NCI-H226 (cell line): ENCODE measurements around the gene PLA2G3.
"Not testable (repeated sequence)": the region's sequence is repeated elsewhere in the genome, so short reads cannot be mapped to it uniquely, and the experiment has no call there.

Source experiments
- DNase-seq: peaks from one replicate; pipeline ENCODE4 v3.0.0-alpha.2; 2015

Gene PLA2G3

GRCh38 chr22:31121403-31121802, 18.9 kb downstream of the PLA2G3 start:
- no peak for DNase-seq

GRCh38 chr22:31120642-31121041, 19.7 kb downstream of the PLA2G3 start:
- no peak for DNase-seq

GRCh38 chr22:31120230-31120629, 20.1 kb downstream of the PLA2G3 start:
- DNase-seq, result no peak

- DNase-seq, result no peak
Measured at GRCh38 chr22:31119026-31119717, 21.1 kb downstream of the PLA2G3 start.

GRCh38 chr22:31118046-31118820, 22.1 kb downstream of the PLA2G3 start:
- no peak for DNase-seq

GRCh38 chr22:31112547-31113091, 27.7 kb downstream of the PLA2G3 start:
- DNase-seq, result not testable (repeated sequence)

- DNase-seq, result no peak
Measured at GRCh38 chr22:31107894-31108218, 32.5 kb downstream of the PLA2G3 start.

- peak; percentile 87 for DNase-seq
Measured at GRCh38 chr22:31107178-31107893, 33.0 kb downstream of the PLA2G3 start, which contains the start of gene SELENOM. SELENOM (minus strand) TSS chr22:31107568; CDS start chr22:31107505, 63 bp downstream.

- DNase-seq, result no peak
Measured at GRCh38 chr22:31106731-31107177, 33.6 kb downstream of the PLA2G3 start.

- DNase-seq, result no peak
Measured at GRCh38 chr22:31106001-31106571, 34.2 kb downstream of the PLA2G3 start.

GRCh38 chr22:31105282-31105929, 34.9 kb downstream of the PLA2G3 start:
- DNase-seq, result no peak

GRCh38 chr22:31104869-31105268, 35.4 kb downstream of the PLA2G3 start:
- no peak for DNase-seq

GRCh38 chr22:31103899-31104694, 36.2 kb downstream of the PLA2G3 start:
- DNase-seq, result no peak

GRCh38 chr22:31103111-31103510, 37.2 kb downstream of the PLA2G3 start:
- no peak for DNase-seq

GRCh38 chr22:31102441-31103081, 37.7 kb downstream of the PLA2G3 start:
- peak; percentile 39 for DNase-seq

- DNase-seq, result no peak
Measured at GRCh38 chr22:31100762-31101525, 39.4 kb downstream of the PLA2G3 start.

- no peak for DNase-seq
Measured at GRCh38 chr22:31099841-31100761, 40.2 kb downstream of the PLA2G3 start.

GRCh38 chr22:31099386-31099785, 40.9 kb downstream of the PLA2G3 start:
- DNase-seq, result no peak

- no peak for DNase-seq
Measured at GRCh38 chr22:31098632-31099110, 41.6 kb downstream of the PLA2G3 start.
